Spleen (tissue), 7 donors: ENCODE measurements around the gene CGNL1.

Experiments used
- CTCF ChIP-seq, 11 experiments: fragments of 200-600 bp in 7 of 11; fragments of 450-650 bp in 4 of 11; sonication (generic) in 4 of 11; IDR thresholded peaks in 8 of 11; conservative IDR thresholded peaks in 3 of 11; 1 replicate in 7 of 11; 2 replicates in 4 of 11; pipeline versions ENCODE4 v1.4.0 to v1.8.0; 2016 to 2021; ENCODE audit warnings: antibody characterized with exemption in 11 of 11, inconsistent platforms in 4 of 11, mild to moderate bottlenecking in 1 of 11
- POLR2AphosphoS5 ChIP-seq, 3 donors: sonication (generic); formaldehyde crosslinking; IDR thresholded peaks; one replicate each; pipeline ENCODE4 v1.5.1; 2017; ENCODE audit warnings: antibody characterized with exemption in 3 of 3
- donor health status: DM: no; HTN: no; CAD: no; lungs with moderate emphysema.
- donor health status: DM: no; HTN: no; CAD: no.
- donor health status: DM: no; HTN: no; CAD: no.

- TF ChIP-seq CTCF (IDR thresholded peaks at IDR 0.05 in 8 of 11, conservative IDR thresholded peaks at IDR 0.05 in 3 of 11) (no peak), POLR2AphosphoS5 (IDR thresholded peaks at IDR 0.05) (no peak)
Observed at GRCh38 chr15:57401546-57401945, 25.2 kb downstream of the CGNL1 start.
